Measurements from ENCODE around the gene ZNF618.
"Not testable (repeated sequence)": the region's sequence is repeated elsewhere in the genome, so short reads cannot be mapped to it uniquely, and the experiment has no call there.

ZNF618 gene

DNA sequence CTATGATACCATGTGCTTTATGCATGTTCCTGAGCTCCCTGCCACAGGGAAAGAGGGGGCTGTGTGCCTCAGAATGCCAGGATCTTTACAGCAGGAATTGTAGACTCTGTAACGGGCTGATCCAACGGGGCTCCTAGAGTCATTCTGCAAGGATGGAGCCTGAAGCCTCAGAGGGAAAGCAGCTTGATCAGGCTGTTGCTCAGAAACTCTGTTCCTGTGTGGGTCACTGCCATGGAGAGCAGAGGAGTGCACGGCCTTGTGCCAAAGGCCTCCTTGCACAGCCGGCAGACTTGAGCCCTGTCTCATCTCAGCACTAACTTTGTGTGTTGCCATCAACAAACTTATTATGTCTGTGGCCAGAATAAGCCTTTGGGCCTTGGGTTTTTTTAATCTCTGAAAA, 150.2 kb downstream of the ZNF618 start:
- DNase-seq: no peak

GRCh38 chr9:114027159-114027862, 151.2 kb downstream of the ZNF618 start:
- DNase-seq: no peak

DNA sequence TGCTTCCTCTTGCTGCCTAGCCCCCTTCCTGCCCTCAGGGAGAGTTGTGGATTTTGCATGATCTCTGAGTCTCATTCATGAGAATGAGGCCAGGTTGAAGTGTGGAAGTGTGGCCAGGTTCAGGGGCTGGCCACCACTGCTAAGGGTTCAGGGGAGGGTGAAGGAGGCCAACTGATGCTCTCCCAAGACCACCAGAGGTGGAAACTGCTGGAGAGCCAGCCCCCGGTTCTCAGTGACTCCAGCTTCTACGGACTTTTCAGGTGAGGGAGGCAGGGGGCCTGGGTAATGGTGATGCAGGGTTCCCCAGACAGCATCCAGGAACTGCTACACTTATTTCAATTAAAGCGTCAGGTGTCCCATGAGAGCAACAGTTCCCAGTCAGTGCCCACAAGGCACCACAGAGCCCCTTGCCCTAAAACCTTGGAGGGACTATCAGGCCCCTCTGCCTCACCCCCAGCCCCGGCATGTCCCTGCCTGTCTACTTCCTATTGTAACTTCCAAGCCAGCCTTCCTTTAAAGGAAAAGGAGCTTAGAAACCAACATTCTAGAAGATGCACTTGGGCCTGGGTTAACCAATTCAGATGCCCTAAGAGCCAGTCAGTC, 151.9 kb downstream of the ZNF618 start:
- DNase-seq: no peak

GRCh38 chr9:114028646-114029045, 152.5 kb downstream of the ZNF618 start:
- no peak for DNase-seq

GRCh38 chr9:114029311-114030170, 153.4 kb downstream of the ZNF618 start:
- no peak for DNase-seq

DNA sequence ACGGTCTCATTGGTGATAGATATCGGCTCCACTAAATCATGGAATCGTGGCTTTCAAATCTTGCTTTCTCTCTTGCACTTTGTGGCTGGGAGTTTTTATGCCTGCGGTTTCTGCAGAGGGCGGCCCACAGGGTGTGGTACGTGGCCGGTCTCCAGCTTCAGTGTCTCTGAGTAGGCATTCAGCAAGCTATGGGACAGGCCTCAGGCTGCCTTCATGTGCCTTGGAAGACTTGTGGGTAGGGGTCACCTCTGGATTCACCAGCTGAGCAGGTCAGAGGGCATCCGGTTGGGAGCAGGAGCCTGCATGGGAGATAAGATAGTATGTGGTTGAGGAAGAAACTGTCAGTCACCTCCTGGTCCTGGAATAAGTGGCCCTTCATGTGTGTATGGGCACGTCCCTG, 154.3 kb downstream of the ZNF618 start:
- DNase-seq: no peak

DNA sequence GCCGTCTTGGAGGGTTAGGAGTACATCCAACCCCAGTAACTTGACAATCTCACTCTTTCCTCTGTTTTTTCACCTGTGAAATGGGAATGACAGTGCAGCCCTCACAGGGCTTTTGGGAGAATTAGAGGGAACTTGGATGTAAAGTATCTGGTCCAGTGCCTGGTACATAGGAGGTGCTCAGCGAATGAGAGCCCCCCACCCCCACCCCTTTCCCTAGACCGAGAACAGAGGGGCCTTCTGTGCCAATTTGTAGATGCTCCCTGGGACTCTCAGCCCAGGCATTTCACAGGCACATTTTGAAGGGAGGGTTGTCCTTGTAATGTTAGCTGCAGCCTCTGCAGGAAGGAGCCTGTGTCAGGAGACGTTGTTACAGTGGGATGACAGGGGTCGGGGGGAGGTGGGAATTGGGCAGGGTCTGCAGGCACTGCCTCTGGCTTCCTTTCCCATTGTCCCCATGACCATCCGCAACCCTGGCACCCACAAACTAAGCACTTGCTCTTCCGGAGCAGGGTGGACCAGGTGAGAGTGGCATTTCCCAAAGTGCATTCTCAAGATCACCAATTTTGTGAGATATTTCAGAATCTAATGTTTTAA, 155.0 kb downstream of the ZNF618 start:
- no peak for DNase-seq

- DNase-seq: no peak
Observed at GRCh38 chr9:114031948-114032840, 156.1 kb downstream of the ZNF618 start.

DNA sequence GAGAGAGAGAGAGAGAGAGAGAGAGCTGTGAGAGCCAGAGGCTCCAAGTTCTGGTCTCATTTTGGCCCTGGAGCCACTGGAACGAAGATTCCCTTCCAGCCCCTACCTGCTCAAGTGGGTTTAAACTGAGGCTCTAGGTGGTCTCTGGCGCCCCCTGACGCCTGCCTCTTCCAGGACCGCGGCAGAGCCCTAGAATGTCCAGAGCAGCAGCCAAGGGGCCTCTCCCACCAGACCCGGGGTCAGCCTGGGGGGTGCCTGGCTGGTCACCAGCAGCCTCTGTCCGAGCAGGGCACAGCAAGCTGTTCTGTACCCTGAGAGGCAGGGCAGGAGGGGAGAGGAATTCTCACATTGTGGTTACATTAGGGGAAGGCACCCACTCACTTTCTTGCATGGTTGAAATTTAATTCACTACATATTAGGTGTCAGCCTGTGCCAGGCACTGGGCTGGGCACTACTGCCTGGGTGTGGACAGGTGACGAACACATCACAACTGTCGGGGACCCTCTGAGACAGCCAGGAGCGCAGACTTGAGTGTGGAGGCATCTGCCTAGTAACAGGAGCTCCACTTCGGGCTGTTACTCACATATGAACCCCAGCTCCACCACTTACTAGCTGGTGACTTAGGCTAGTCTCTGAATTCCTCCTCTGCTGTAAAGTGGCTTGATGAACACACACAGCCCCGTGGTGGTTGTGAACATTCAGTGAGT, 157.4 kb downstream of the ZNF618 start:
- DNase-seq: peak; percentile 20 to 45 (median 29)

GRCh38 chr9:114034196-114034595, 158.1 kb downstream of the ZNF618 start:
- no peak for DNase-seq

- no peak for DNase-seq
Observed at GRCh38 chr9:114034661-114035062, 158.6 kb downstream of the ZNF618 start.

GRCh38 chr9:114035221-114035844, 159.2 kb downstream of the ZNF618 start:
- no peak for DNase-seq

GRCh38 chr9:114035845-114036801, 160.0 kb downstream of the ZNF618 start:
- DNase-seq: no peak

DNA sequence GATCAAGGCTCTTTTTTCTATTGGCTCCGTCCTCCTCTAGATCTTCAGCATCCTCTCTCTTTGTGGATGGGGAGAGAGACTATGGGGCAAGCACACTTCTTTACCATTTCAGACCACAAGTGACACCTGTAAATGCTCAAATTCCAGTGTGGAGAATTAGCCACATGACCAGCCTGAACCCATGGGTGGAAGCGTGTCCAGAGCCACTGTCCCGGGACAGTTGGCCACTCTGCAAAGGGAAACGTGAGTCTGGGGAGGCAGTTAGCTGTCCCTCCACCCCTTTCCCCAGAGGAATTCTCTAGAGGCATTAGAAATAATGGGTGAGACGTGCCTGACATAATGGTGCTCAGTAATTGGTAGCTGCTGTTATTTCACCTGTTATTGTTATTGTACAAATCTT, 161.1 kb downstream of the ZNF618 start:
- no peak for DNase-seq

- no peak for DNase-seq
Observed at GRCh38 chr9:114037961-114038723, 162.0 kb downstream of the ZNF618 start.

DNA sequence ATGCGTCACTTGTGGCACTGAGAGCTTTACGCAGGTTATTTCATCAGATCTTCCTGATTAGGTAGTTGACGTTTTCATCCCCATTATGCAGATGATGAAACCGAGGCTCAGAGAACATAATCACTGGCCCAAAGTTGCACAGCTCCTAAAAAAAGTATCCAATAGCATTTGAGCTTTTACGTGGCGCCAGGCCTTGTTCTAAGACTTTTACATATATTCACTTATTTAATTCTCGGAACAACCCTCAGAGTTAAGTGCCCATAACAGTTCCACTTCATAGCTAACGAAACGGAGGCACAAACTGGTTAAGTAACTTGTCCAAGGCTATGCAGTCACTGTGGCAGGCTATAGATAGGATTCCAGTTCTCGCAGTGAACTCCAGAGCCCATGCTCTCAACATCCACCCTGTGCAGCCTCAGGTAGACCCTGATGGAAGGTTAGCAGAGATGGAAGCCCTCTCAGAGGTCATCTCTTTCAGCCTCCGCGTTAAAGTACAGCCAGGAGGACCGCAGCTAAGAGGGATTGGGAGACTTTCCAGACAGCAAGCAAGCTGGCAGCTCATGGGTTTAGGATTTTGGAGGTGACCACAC, 162.7 kb downstream of the ZNF618 start:
- DNase-seq: no peak

GRCh38 chr9:114039484-114039883, 163.4 kb downstream of the ZNF618 start:
- DNase-seq: no peak

DNA sequence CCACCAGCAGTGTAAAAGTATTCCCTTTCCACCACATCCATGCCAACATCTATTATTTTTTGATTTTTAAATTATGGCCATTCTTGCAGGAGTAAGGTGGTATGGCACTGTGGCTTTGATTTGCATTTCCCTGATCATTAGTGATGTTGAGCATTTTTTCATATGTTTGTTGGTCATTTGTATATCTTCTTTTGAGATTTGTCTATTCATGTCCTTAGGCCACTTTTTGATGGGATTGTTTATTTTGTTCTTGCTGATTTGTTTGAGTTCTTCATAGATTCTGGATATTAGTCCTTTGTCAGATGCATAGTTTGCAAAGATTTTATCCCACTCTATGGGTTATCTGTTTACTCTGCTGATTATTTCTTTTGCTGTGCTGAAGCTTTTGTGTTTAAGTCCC, 167.6 kb downstream of the ZNF618 start:
- not testable (repeated sequence) for DNase-seq

DNA sequence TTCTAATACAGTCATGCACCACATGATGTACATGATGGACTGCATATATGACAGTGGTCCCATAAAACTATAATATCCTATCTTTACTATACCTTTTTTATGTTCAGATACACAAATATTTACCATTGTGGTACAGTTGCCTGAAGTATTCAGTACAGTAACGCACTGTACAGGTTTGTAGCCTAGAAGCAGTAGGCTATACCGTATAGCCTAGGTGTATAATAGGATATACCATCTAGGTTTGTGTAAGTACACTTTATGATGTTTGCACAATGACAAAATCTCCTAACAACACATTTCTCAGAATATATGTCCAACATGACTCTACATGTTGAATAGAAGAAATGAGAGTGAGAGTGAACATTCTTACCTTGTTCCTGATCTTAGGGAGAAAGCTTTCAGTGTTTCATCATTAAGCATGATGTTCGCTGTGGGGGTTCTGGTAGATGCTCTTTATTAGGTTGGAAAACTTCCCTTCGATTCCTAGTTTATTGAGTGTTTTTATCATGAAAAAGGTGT, 170.2 kb downstream of the ZNF618 start:
- no peak for DNase-seq
